Transverse colon (tissue), 4 donors: ENCODE measurements around the gene RCAN2. TPM values are rescaled to one million over a fixed set of nuclear protein-coding genes. Genes with fewer than 3 reads are reported as not detected.

Experiments used
- DNase-seq: peaks from one replicate; pipeline ENCODE4 v3.0.0-alpha.2; 2019
- H3K27ac ChIP-seq, 4 donors: fragments of 200-600 bp; sonication (generic); 2 replicates each; pipeline ENCODE4 v1.5.1; 2016 to 2018; ENCODE audit warnings: inconsistent platforms in 4 of 4
- H3K27me3 ChIP-seq: fragments of 200-600 bp; sonication (generic); 2 replicates; pipeline ENCODE4 v1.5.1; 2017; ENCODE audit warnings: inconsistent platforms
- H3K36me3 ChIP-seq, 4 donors: fragments of 200-600 bp; sonication (generic); 2 replicates each; pipeline ENCODE4 v1.5.1; 2017 to 2019; ENCODE audit warnings: inconsistent platforms in 4 of 4
- H3K4me1 ChIP-seq, 4 donors: fragments of 200-600 bp; sonication (generic); 2 replicates each; pipeline ENCODE4 v1.5.1; 2017 to 2020; ENCODE audit warnings: inconsistent platforms in 4 of 4
- H3K4me3 ChIP-seq, 4 donors: fragments of 200-600 bp; sonication (generic); 1 replicate in 1 of 4; 2 replicates in 3 of 4; pipeline versions ENCODE4 v1.5.1 to v1.6.1; 2017 to 2019; ENCODE audit warnings: inconsistent platforms in 4 of 4
- H3K9me3 ChIP-seq, 2 donors: fragments of 200-600 bp; sonication (generic); 2 replicates each; pipeline ENCODE4 v1.5.1; 2017 to 2019; ENCODE audit warnings: inconsistent platforms in 2 of 2
- EP300 ChIP-seq: sonication (generic); formaldehyde crosslinking; IDR thresholded peaks from one replicate; pipeline ENCODE4 v1.6.1; 2017; ENCODE audit warnings: antibody characterized with exemption, low read depth
- POLR2A ChIP-seq: fragments of 450-650 bp; IDR thresholded peaks from one replicate; pipeline ENCODE4 v1.6.1; 2016; ENCODE audit warnings: antibody characterized with exemption, mild to moderate bottlenecking, moderate library complexity
- POLR2AphosphoS5 ChIP-seq, 3 donors: sonication (generic); formaldehyde crosslinking; IDR thresholded peaks; one replicate each; pipeline ENCODE4 v1.6.1; 2016; ENCODE audit warnings: antibody characterized with exemption in 3 of 3
- WGBS, 2 donors: methylation state at CpG; one replicate each; pipeline ENCODE4 v1.1.5; 2018; ENCODE audit warnings: low coverage in 1 of 2; 5-methylcytosine and 5-hydroxymethylcytosine counted together
- in situ Hi-C, 4 donors: fragments of 200-750 bp; cut with MboI; loops; one replicate each; pipeline versions ENCODE4 v1.15.0 to v1.15.1; 2017; ENCODE audit warnings: low sequenced_read_pairs in 3 of 4, low pct_ligation_motif_present in 1 of 4, low pct_unique_long_range_greater_than_20kb in 1 of 4
- intact Hi-C: fragments of 100-400 bp; cut with DNase I; formaldehyde crosslinking; loops from one replicate; pipeline ENCODE4 v1.15.1; 2023; ENCODE audit warnings: low total_unique reads
- total RNA-seq, 4 donors: library from RNA; depleted of rRNA; stranded (reverse); fragments of >200 nt; gene quantifications; one replicate each; pipeline ENCODE4 v1.1.0, GENCODE V29; 2016
- TF ChIP-seq, protein P1 (sequence below), 5 experiments: fragments of 200-600 bp in 3 of 5; fragments of 450-650 bp in 2 of 5; sonication (generic) in 3 of 5; IDR thresholded peaks; 1 replicate in 2 of 5; 2 replicates in 3 of 5; pipeline ENCODE4 v1.5.1; 2016 to 2017; ENCODE audit warnings: antibody characterized with exemption in 5 of 5, inconsistent platforms in 3 of 5, mild to moderate bottlenecking in 2 of 5, moderate library complexity in 1 of 5

RCAN2 gene
- total RNA-seq, 4 donors from 2014 or later, result 1.9 to 9.5 (median 7.5) TPM

DNA sequence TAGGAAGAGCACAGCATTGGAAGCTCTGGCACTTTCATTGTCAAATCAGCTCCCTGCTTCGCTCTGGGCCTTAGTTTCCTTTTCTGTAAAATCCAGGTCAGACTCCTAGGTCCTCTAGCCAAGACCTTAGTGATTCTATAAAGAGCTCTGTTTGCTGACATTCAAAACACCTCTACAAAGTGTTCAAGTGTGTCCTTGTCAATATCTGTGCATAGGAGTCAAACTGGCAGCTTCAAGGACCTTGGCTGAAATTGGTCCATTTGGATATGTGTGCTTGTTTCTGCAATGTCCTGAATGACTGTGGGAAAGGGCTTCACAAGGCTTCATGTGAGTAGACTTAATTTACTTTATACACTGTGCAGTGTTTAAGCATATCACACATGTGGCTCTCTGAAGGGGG, 246.6 kb downstream of the RCAN2 start:
- no peaks in the 10 kb centered on the region for H3K36me3 ChIP-seq
- intact Hi-C loops (no loop called here), in situ Hi-C loops (loop anchor here in 2 of 4 donors (10.0 to 25.0 kb wide), 2 partner anchors 160 to 368 kb away; no protein-coding TSS in a partner anchor)
- no peaks in the 10 kb centered on the region for H3K4me1 ChIP-seq
- 96 to 100% methylated on average over 1 of the region's 1 CpG for whole genome bisulfite sequencing, 2 donors
- DNase-seq, result no peak
- TF ChIP-seq POLR2A, result no peak
- TF ChIP-seq POLR2AphosphoS5 (IDR thresholded peaks at IDR 0.05), result no peak
- TF ChIP-seq EP300, result no peak
- TF ChIP-seq, protein P1, sequence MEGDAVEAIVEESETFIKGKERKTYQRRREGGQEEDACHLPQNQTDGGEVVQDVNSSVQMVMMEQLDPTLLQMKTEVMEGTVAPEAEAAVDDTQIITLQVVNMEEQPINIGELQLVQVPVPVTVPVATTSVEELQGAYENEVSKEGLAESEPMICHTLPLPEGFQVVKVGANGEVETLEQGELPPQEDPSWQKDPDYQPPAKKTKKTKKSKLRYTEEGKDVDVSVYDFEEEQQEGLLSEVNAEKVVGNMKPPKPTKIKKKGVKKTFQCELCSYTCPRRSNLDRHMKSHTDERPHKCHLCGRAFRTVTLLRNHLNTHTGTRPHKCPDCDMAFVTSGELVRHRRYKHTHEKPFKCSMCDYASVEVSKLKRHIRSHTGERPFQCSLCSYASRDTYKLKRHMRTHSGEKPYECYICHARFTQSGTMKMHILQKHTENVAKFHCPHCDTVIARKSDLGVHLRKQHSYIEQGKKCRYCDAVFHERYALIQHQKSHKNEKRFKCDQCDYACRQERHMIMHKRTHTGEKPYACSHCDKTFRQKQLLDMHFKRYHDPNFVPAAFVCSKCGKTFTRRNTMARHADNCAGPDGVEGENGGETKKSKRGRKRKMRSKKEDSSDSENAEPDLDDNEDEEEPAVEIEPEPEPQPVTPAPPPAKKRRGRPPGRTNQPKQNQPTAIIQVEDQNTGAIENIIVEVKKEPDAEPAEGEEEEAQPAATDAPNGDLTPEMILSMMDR (IDR thresholded peaks at IDR 0.05), result no peak
- no peak overlapping the region for H3K4me3 ChIP-seq
- no peaks in the 10 kb centered on the region for H3K9me3 ChIP-seq
- no peaks in the 10 kb centered on the region for H3K27me3 ChIP-seq
- no peak overlapping the region for H3K27ac ChIP-seq

DNA sequence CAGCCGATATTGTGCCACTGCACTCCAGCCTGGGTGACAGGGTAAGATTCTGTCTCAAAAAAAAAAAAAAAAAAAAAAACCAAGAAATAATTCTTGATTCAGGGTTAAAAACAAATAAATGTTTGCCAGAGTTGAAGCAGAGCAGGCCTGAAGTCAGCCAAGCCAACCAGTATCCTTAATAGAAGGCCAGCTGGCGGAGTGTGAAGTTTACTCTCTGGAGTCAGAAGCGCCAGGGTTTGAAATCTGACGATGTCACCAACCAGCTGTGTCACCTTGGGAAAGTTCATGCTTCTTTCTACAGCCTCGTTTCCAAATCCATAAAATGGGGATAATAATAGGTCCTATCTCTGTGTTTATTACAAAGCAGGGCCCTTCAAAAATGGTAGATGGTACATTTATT, 247.5 kb downstream of the RCAN2 start:
- H3K36me3 ChIP-seq, result no peaks in the 10 kb centered on the region
- WGBS, 2 donors, result 71 to 90% methylated on average over 4 to 5 of the region's 5 CpGs
- in situ Hi-C loops, result loop anchor here in 2 of 4 donors (10.0 to 25.0 kb wide), 2 partner anchors 161 to 369 kb away; no protein-coding TSS in a partner anchor
- H3K27me3 ChIP-seq, result no peaks in the 10 kb centered on the region
- no peak for TF ChIP-seq EP300
- TF ChIP-seq, protein P1 (IDR thresholded peaks at IDR 0.05), result no peak
- TF ChIP-seq POLR2AphosphoS5 (IDR thresholded peaks at IDR 0.05), result no peak
- TF ChIP-seq POLR2A, result no peak
- H3K4me3 ChIP-seq, result no peak overlapping the region
- no peak overlapping the region for H3K27ac ChIP-seq
- no peaks in the 10 kb centered on the region for H3K9me3 ChIP-seq
- H3K4me1 ChIP-seq, result no peaks in the 10 kb centered on the region
- no peak for DNase-seq
- intact Hi-C loops, result no loop called here

DNA sequence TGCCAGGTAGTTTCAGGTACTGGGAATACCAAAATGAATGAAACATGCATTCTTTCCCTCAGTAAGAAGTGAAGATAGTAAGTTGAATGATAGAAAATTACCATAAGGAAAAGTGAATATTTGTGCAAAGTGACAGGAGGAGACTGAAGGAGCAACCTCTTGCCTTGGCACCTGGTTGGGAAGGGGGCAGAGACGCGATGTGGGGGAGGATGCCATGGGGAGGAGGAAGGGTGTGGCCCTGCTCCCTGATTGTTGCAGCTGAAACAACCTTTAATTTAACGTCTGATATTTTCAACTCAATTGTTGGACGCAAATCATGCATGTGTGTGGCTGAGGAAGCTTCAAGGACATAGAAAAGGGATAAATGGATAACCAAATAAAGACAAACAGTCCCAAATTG, 248.3 kb downstream of the RCAN2 start:
- no peak for TF ChIP-seq POLR2A
- TF ChIP-seq EP300, result no peak
- TF ChIP-seq, protein P1 (IDR thresholded peaks at IDR 0.05), result no peak
- TF ChIP-seq POLR2AphosphoS5 (IDR thresholded peaks at IDR 0.05), result no peak
- H3K4me3 ChIP-seq, result no peak overlapping the region
- intact Hi-C loops, result no loop called here
- no peaks in the 10 kb centered on the region for H3K4me1 ChIP-seq
- no peaks in the 10 kb centered on the region for H3K27me3 ChIP-seq
- in situ Hi-C loops, result loop anchor here in 2 of 4 donors (10.0 to 25.0 kb wide), 2 partner anchors 162 to 369 kb away; no protein-coding TSS in a partner anchor
- H3K36me3 ChIP-seq, result no peaks in the 10 kb centered on the region
- WGBS, 2 donors, result 79 to 81% methylated on average over 4 of the region's 4 CpGs
- H3K27ac ChIP-seq, result no peak overlapping the region
- no peak for DNase-seq
- H3K9me3 ChIP-seq, result no peaks in the 10 kb centered on the region

DNA sequence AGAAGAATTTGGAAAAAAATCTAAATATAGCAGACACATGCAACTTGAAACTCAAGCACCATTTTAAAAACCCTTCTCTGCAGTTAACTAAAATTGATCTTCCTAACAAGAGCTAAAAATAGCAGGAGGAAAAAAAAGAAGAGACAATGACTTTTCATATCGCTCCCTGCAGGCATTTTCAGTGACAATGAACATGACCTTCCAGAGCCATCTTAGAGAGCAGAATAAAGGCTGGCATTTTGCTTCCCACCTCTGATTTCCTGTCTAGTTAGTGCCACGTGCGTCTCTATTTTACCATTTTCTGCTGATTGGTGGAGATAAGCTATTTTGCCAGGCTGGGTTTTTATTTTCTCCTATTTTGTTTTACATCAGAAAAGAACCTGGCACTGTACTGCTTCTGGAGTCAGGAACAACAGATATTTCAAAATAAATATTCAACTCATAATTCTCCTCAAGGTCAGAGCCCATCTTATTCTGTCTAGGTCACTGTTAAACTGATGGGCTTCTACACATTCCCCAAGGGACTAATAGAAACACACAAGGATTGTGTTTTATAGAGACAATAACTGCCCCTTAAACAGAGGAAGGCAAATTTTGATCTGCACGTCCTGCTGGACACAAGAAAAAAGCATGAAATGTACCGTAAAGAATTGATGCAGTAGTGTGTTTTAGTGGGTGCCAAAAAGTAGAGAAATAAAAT, 250.2 kb downstream of the RCAN2 start:
- in situ Hi-C loops (loop anchor here in 2 of 4 donors (10.0 to 25.0 kb wide), 2 partner anchors 164 to 371 kb away; no protein-coding TSS in a partner anchor), intact Hi-C loops (no loop called here)
- Histone ChIP-seq H3K36me3 (no peaks in the 10 kb centered on the region), H3K9me3 (no peaks in the 10 kb centered on the region), H3K27ac (no peak overlapping the region), H3K27me3 (no peaks in the 10 kb centered on the region), H3K4me1 (no peaks in the 10 kb centered on the region), H3K4me3 (no peak overlapping the region)
- no peak for TF ChIP-seq EP300
- TF ChIP-seq POLR2AphosphoS5 (IDR thresholded peaks at IDR 0.05), result no peak
- no peak for TF ChIP-seq POLR2A
- TF ChIP-seq, protein P1 (IDR thresholded peaks at IDR 0.05), result no peak
- WGBS, 2 donors, result 73 to 81% methylated on average over 4 to 5 of the region's 5 CpGs
- DNase-seq, result no peak
